ENCODE results near the gene MAP4K4. TPM values are rescaled to one million over a fixed set of nuclear protein-coding genes. Genes with fewer than 3 reads are reported as not detected.

MAP4K4 gene
- total RNA-seq, 1 experiment from 2014 or later = 132 TPM

GRCh38 chr2:101751875-101752619, 54.5 kb downstream of the MAP4K4 start:
- no peaks in the 10 kb centered on the region for H3K9me3 ChIP-seq (ENCODE audit: control insufficient read depth, low read depth, low read length)
- H4K20me1 ChIP-seq (ENCODE audit: control insufficient read depth, insufficient read depth, insufficient read length) = no peaks in the 10 kb centered on the region
- WGBS (ENCODE audit: extremely low coverage, insufficient read length, low lambda C conversion rate) = no CpG with 5 or more reads among the region's 3 CpGs
- no peak overlapping the region for H2BK12ac ChIP-seq (ENCODE audit: insufficient read length, low read depth, low read length)
- H3K4me1 Mint-ChIP-seq = peaks cover 49 to 53% of the 10 kb centered on the region in 2 experiments
- no peak overlapping the region for H3K27ac ChIP-seq (ENCODE audit: insufficient read length, low read depth, low read length)
- DNase-seq = no peak
- TF ChIP-seq CTCF (conservative IDR thresholded peaks at IDR 0.05) = no peak
- H3K27me3 Mint-ChIP-seq (ENCODE audit: low read depth) = no peaks in the 10 kb centered on the region; the same call in 1 of the 2 replicates
- H2AFZ ChIP-seq (ENCODE audit: low read length) = no peak overlapping the region
- H4K91ac ChIP-seq (ENCODE audit: insufficient read length, low read depth, low read length) = no peak overlapping the region
- no peaks in the 10 kb centered on the region for H3K9me3 Mint-ChIP-seq
- H3K4me1 ChIP-seq (ENCODE audit: insufficient read depth, low read length) = peaks cover 11% of the 10 kb centered on the region
- peaks cover 38% of the 10 kb centered on the region for H3K79me2 ChIP-seq (ENCODE audit: insufficient read depth, low read length)
- no peaks in the 10 kb centered on the region for H3K27me3 ChIP-seq (ENCODE audit: insufficient read depth, low read length)
- H2BK15ac ChIP-seq (ENCODE audit: low read depth, low read length) = no peak overlapping the region
- no peak overlapping the region for H2AK5ac ChIP-seq (ENCODE audit: insufficient read length, low read length)
- H3K23ac ChIP-seq (ENCODE audit: insufficient read length, low read depth, low read length) = no peak overlapping the region
- H3K4me2 ChIP-seq (ENCODE audit: insufficient read depth, insufficient read length, low read length) = no peak overlapping the region
- H3K4me3 Mint-ChIP-seq = no peak overlapping the region
- no peak overlapping the region for H2BK120ac ChIP-seq (ENCODE audit: low read depth, low read length, poor library complexity, severe bottlenecking)
- H2BK5ac ChIP-seq (ENCODE audit: insufficient read length, low read length) = no peak overlapping the region
- H3K9ac ChIP-seq (ENCODE audit: extremely low read depth, insufficient read length, low read length) = no peak overlapping the region
- no peak overlapping the region for H4K5ac ChIP-seq (ENCODE audit: insufficient read length, low read depth, low read length)
- no peak overlapping the region for H2BK20ac ChIP-seq (ENCODE audit: low read depth, low read length, poor library complexity, severe bottlenecking)
- H4K8ac ChIP-seq (replicated peaks; ENCODE audit: insufficient read length, low read depth, low read length) = no peak overlapping the region
- H3K79me1 ChIP-seq (ENCODE audit: insufficient read depth, low read depth, low read length, poor library complexity, severe bottlenecking) = peaks cover 7% of the 10 kb centered on the region
- H3K27ac Mint-ChIP-seq = peak overlapping the region in 1 of 3 experiments; percentile 82; a peak in 2 of 7 replicates
- no peak overlapping the region for H3K4ac ChIP-seq (ENCODE audit: low read depth, low read length)
- no peak overlapping the region for H3K14ac ChIP-seq (ENCODE audit: insufficient read depth, low read length)
- no peaks in the 10 kb centered on the region for H3K23me2 ChIP-seq (ENCODE audit: insufficient read length, low read depth, low read length, poor library complexity, severe bottlenecking)
- H3K18ac ChIP-seq (ENCODE audit: insufficient read length, low read depth, low read length) = no peak overlapping the region
- no peak overlapping the region for H3T11ph ChIP-seq (ENCODE audit: low read length)
- peaks cover 3 to 8% (median 4%) of the 10 kb centered on the region in 3 experiments; a peak in 6 of 7 replicates for H3K36me3 Mint-ChIP-seq (ENCODE audit: insufficient read depth in 1 of 3, low read depth in 3 of 3)
- H3K56ac ChIP-seq (ENCODE audit: insufficient read length, low read depth, low read length) = no peak overlapping the region

All from H9 (cell line).